Right hindlimb (tissue), 1 donor: ENCODE data around the gene OR2AT4.
"Not testable (repeated sequence)": the region's sequence is repeated elsewhere in the genome, so short reads cannot be mapped to it uniquely, and the experiment has no call there.

Experiments used
- DNase-seq: peaks from one replicate; pipeline ENCODE4 v3.0.0-alpha.2; 2018

OR2AT4 gene

DNA sequence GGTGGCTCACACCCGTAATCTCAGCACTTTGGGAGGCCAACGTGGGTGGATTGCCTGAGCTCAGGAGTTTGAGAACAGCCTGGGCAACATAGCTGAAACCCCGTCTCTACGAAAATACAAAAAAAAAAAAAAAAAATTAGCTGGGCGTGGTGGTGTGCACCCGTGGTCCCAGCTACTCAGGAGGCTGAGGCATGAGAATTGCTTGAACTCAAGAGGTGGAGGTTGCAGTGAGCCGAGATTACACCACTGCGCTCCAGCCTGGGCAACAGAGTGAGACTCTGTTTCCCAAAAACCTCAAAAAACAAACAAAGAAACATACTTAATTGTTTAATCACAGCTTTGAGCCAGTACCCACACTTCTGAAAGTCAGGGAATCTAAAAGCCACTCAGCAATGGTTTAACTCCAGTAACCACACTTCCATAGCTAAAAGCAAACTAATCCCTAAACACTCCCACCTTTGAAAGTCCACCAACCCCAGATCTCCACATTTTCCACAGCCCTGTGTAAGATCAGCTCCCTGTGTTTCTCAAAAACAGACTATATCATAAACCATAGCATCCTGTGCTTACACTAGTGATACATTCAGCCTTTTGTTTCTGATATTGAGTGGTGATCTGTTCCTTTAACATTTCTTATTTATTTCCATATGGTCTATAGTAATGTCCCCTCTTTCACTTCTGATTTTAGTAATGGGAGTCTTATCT lies 4.9 kb upstream of the OR2AT4 start:
- no peak for DNase-seq

GRCh38 chr11:75100314-75100713 lies 3.6 kb upstream of the OR2AT4 start:
- no peak for DNase-seq

- no peak for DNase-seq
Observed at GRCh38 chr11:75099635-75100034, 3.0 kb upstream of the OR2AT4 start.

GRCh38 chr11:75098835-75099439 lies 2.3 kb upstream of the OR2AT4 start:
- DNase-seq: not testable (repeated sequence)

GRCh38 chr11:75098181-75098580 lies 1.5 kb upstream of the OR2AT4 start:
- DNase-seq: not testable (repeated sequence)

DNA sequence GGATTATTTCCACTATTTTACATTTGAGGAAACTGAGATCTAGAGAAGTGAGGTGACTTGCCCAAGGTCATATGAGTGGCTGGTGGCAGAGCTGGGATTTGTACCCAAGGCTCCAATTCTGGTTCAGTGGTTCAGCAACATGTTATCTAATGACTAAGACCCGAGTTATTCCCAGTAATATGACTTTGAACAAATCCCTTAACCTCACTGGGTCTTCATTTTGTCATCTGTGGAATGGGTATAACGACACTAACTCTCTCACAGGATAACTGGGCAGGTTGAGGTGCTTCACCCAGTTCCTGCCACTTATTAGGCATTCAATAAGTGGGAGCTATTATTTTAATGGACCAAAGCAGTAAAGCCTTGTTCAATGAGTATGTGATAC lies 489 bp upstream of the OR2AT4 start:
- DNase-seq: no peak

DNA sequence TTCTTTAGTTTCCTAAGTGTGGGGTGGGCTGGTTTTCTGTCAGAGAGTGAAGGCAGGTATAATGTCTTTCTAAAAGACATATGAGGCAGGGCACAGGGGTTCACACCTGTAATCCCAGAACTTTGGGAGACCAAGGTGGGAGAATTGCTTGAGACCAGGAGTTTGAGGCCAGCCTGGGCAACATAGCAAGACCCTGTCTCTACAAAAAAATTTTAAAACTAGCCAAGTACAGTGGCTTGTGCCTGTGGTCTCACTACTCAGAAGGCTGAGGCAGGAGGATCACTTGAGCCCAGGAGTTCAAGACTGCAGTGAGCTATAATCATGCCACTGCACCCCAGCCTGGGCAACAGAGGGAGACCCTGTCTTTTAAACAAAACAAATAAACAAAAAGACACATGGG lies 2.3 kb downstream of the OR2AT4 start:
- DNase-seq: not testable (repeated sequence)

DNA sequence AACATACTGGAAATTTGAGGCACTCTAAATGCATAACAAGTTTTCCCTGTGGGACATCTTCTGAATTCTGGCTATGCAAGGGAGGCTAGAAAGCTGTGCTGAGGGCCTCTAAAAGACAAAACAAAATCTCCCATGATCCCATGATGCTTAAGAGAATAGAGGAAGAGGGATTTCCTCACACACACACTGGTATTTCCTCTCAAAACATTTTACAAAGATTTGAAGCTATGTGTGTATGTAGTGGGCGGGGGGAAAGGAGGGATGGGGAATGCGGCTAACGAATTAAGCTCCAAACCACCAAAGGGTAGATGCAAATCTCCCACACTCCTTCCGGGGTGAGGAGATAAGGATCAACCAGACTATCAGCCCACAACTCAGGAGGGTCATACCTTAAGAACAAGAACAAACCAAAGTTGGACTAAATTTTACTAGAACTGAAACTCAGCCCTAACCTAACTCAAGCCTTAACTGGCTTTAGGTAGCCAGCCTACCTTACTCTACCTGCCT lies 6.0 kb downstream of the OR2AT4 start:
- no peak for DNase-seq

- DNase-seq: no peak
Observed at GRCh38 chr11:75087319-75088305, 9.1 kb downstream of the OR2AT4 start.

DNA sequence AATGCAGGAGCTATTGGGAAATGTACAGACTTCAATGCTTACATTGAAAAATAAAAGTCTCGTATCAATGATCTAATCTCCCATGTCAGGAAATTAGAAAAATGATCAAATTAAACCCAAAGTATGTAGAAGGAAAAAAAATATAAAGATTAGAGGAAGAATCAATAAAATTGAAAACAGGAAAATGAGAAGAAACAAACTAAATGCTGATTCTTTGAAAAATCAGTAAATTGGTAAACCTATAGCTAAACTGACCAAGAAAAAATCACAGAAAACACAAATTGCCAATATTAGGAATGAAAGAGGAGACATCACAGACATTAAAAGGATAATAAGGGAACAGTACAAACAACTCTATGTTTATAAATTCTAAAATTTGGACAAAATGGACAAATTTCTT lies 11.8 kb downstream of the OR2AT4 start:
- no peak for DNase-seq

- no peak for DNase-seq
Observed at GRCh38 chr11:75083217-75083605, 13.5 kb downstream of the OR2AT4 start.

- no peak for DNase-seq
Observed at GRCh38 chr11:75082601-75083216, 14.0 kb downstream of the OR2AT4 start.

DNA sequence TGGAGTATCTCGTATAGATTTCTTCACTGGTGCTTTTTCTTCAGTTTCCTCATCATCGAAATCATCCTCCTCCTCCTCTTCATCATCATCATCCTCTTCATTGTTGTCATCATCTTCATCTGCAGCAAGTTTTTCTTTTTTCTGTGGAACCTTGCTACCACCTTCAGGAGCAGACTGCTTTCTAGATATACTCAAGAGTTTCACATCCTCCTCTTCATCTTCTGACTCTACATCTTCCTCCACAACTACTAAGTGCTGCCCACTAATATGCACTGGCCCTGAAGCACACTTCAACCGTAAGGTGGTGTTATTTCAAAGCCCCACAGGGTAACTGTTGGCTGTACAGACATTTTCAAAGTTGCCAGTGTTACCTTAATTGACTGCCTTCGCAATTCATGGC lies 17.1 kb downstream of the OR2AT4 start:
- DNase-seq: no peak

GRCh38 chr11:75078233-75078632 lies 18.4 kb downstream of the OR2AT4 start:
- no peak for DNase-seq

- no peak for DNase-seq
Observed at GRCh38 chr11:75077316-75077715, 19.4 kb downstream of the OR2AT4 start.

- no peak for DNase-seq
Observed at GRCh38 chr11:75076671-75077070, 20.0 kb downstream of the OR2AT4 start.

DNA sequence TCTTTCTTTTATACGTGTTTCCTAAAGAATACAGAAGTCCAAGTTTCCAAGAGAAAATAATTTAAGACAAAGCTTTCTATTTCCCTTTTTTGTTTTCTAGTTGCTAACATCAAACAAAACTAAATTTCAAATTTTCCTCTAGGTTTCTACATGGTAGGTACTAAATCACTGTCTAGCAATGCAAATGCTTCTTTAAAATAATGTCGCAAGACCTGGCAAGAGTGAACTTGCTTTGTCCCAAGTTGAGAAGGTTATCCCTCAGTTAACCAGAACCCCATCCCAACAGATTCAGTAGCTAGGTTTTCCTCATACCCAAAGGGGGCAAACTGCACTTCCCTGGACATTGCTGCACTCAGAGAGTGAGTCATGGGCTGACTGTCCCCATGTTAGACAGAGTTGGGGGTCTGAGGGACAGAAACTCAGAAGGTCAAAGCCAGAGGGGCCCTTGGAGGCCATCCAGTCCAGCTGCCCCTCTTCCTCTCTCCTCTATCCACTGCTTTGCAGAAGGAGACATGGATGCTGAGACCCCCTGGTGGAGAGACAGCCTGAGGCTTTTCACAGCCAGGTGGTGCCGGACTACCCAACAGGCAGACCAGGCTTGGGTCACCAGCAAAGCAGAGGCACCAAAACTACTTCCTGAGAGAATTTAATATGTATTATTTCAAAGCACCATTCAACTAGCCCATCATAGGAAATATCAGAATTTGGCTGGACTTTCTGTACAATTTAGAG lies 23.1 kb downstream of the OR2AT4 start:
- no peak for DNase-seq

- DNase-seq: no peak
Observed at GRCh38 chr11:75072582-75072981, 24.1 kb downstream of the OR2AT4 start.

- no peak for DNase-seq
Observed at GRCh38 chr11:75069473-75069872, 27.2 kb downstream of the OR2AT4 start.

DNA sequence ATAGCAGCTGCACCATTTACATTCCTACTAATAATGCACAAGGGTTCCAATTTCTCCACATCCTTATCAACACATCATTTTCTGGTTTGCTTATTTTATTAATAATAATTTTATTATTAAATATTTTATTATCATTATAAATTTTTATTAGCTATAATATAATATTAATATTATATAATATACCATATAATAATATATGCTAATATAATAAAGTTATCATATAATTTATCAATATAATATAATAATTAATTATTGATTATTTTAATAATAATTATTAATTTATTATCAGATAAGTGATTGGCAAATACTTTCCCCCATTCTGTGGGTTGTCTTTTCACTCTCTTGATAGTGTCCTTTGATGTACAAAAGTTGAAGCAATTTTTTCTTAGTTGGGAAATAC lies 27.7 kb downstream of the OR2AT4 start:
- no peak for DNase-seq

DNA sequence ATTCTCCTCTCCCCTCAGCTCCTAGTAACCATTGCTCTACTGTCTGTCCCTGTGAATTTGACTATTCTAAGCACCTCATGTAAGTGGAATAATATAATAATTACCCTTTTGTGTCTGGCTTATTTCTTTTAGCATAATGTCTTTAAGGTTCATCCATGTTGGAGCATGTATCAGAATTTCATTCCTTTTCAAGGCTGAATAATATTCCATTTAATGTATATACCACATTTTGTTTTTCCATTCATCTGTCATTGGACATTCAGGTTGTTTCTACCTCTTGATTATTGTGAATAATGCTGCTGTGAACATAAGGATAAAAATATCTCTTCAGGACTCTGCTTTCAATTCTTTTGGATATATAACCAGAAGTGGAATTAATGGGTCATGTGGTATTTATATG lies 28.1 kb downstream of the OR2AT4 start:
- DNase-seq: no peak

DNA sequence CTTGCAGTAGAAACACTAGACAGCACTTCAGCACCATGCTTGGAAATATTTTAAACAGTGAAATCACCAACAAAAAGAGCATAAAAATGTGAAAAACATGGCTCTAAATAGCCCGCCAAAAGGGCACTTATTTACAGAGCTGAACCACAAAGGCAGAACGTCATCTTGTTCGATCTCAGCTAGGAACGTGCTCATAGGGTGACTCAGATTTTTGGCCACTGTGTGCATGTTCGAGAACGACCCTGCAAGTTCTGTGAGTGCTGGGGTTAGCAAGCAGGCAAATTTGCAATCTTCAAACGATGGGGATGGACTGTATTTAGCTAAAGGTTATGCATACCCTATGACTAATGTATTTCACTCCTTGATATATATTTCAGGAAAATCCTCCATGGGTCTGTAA lies 30.6 kb downstream of the OR2AT4 start:
- DNase-seq: no peak
